HFF-Myc (cell line): ENCODE results near the gene SS18.
A peak's percentile ranks its signal among the peaks of the same experiment; 100 is the strongest.

Experiments
- DNase-seq: peaks from one replicate; pipeline ENCODE4 v3.0.0-alpha.2; 2011; ENCODE audit warnings: low read depth; ENCODE audit errors: extremely low read depth
- H3K4me3 ChIP-seq: replicated peaks from 2 replicates; pipeline ENCODE4 v1.5.1; 2011; ENCODE audit warnings: low read depth, mild to moderate bottlenecking, control low read depth, low read length
- TF ChIP-seq, protein P1 (sequence below): IDR thresholded peaks from 2 replicates; pipeline ENCODE4 v1.5.1; 2012; ENCODE audit warnings: mild to moderate bottlenecking, low read depth, low read length, control low read depth; ENCODE audit errors: missing control alignments

SS18 gene

DNA sequence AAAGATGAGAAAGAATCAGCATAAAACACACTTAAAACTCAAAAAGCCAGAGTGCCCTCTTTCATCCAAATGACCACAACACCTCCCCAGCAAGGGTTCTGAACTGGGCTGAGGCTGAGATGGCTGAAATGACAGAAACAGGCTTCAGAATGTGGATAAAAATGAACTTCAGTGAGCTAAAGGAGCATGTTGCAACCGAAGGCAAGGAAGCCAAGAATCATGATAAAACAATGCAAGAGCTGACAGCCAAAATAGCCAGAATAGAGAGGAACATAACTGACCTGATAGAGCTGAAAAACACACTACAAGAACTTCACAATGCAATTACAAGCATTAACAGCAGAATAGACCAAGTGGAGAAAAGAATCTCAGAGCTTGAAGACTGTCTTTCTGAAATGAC is 31.1 kb upstream of the SS18 start:
- TF ChIP-seq, protein P1, sequence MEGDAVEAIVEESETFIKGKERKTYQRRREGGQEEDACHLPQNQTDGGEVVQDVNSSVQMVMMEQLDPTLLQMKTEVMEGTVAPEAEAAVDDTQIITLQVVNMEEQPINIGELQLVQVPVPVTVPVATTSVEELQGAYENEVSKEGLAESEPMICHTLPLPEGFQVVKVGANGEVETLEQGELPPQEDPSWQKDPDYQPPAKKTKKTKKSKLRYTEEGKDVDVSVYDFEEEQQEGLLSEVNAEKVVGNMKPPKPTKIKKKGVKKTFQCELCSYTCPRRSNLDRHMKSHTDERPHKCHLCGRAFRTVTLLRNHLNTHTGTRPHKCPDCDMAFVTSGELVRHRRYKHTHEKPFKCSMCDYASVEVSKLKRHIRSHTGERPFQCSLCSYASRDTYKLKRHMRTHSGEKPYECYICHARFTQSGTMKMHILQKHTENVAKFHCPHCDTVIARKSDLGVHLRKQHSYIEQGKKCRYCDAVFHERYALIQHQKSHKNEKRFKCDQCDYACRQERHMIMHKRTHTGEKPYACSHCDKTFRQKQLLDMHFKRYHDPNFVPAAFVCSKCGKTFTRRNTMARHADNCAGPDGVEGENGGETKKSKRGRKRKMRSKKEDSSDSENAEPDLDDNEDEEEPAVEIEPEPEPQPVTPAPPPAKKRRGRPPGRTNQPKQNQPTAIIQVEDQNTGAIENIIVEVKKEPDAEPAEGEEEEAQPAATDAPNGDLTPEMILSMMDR = no peak
- no peak overlapping the region for H3K4me3 ChIP-seq
- DNase-seq = no peak

DNA sequence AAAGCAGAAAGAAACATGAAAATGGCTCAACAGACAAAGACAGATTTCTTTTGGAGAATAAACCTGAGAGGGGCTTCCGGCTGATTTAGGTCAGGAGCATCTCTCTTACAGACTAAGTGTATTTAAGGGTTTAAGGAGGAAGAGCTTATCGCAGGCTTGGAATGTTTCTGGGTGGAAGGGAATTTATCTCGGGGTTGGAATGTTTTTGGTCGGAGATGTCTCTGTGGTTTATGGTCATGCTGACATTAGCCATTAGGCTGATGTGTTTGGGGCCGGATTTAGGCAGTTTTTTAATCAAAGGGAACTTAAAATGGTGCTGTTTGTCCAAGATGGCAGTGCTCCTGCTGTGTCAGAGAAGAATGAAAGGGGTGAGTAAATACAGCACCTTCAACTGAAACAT is 28.8 kb upstream of the SS18 start:
- no peak for DNase-seq
- no peak overlapping the region for H3K4me3 ChIP-seq
- TF ChIP-seq, protein P1 = no peak

DNA sequence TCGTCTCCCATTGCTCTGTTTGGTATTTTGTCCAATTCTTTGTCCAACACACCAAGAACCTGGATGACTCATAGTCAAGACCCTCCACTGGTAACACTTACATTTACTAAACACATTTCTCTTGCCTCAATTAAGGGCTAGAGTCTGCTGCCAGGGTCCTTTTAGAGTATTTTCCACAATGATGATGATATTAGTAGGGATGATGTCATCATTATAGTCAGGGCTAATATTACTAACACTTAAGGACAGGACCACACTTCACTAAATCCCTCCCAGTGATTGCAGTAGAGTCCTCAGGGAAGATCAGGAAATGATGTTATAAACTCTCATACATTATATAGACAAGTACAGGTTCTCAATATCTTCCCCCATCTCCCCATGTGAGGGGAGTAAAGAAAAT is 13.6 kb upstream of the SS18 start:
- H3K4me3 ChIP-seq = no peak overlapping the region
- TF ChIP-seq, protein P1 = no peak
- no peak for DNase-seq

DNA sequence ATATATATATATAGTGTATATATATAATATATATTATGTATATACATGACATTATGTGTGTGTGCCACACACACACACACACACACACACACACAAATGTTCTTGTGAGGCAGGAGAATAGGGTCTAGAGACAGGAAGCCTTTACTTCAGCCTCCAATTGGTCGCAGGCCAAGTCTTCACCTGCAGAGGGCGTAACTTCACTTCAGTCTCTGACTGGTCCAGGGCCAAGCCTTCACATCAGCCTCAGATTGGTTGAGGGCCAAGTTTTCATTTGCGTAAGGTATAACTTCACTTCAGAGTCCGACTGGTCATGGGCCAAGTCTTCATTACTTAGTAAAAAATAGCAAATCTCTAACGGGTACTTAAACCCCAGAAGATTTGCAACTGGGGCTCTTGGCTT is 13.2 kb upstream of the SS18 start:
- no peak overlapping the region for H3K4me3 ChIP-seq
- DNase-seq = no peak
- TF ChIP-seq, protein P1 = peak; percentile 20

GRCh38 chr18:26097563-26097962 is 7.2 kb upstream of the SS18 start:
- no peak for DNase-seq
- no peak overlapping the region for H3K4me3 ChIP-seq
- TF ChIP-seq, protein P1 = no peak

DNA sequence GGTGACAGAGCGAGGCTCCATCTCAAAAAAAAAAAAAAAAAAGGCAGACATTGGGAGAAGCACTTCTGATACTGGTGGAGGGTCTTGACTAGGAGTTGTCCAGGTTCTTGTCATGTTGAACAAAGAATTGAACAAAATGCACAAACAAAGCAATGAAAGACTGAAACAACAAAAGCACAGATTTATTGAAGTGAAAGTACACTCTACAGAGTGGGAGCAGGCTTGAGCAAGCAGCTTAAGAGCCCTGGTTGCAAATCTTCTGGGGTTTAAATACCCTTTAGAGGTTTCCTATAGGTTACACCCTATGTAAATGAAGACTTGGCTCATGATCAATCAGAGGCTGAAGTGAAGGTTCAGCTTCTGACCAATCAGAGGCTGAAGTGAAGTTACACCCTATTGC is 6.4 kb upstream of the SS18 start:
- TF ChIP-seq, protein P1 = no peak
- DNase-seq = no peak
- H3K4me3 ChIP-seq = no peak overlapping the region

- peak overlapping the region; percentile 88 for H3K4me3 ChIP-seq
- TF ChIP-seq, protein P1 = no peak
- peak; percentile 32 for DNase-seq
These were observed 726 bp upstream of the SS18 start for GRCh38 chr18:26091047-26091630.
